ENCODE data around the gene NSUN7.

The NSUN7 gene

DNA sequence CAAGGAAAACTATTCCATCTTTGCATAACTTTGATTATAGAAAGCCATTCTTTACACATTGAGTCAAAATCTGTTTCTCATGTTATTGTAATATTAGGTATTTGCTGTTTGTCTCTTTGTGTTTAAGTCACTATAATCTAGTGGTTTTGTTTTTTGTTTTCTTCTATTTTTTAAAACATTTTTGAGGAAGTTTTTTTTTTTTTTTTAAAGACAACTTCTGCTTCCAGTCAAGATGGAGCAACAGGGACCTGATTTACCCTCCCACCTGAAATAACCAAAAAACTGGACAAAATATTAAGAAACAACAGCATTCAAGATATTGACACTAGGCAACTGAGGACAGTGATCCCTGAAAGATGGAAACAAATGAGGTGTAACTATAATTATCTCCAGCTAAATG lies 18.4 kb upstream of the NSUN7 start (continued):
- TF ChIP-seq GLIS1 (tag by site-specific recombination; IDR thresholded peaks at IDR 0.05) (no peak), ZFHX2 (tag by site-specific recombination; conservative IDR thresholded peaks at IDR 0.05) (no peak), ZNF544 (tag by site-specific recombination; IDR thresholded peaks at IDR 0.05) (no peak), KLF1 (tag by site-specific recombination; IDR thresholded peaks at IDR 0.05) (no peak), ZSCAN16 (tag by site-specific recombination; IDR thresholded peaks at IDR 0.05) (no peak)
- TF ChIP-seq, protein P1, sequence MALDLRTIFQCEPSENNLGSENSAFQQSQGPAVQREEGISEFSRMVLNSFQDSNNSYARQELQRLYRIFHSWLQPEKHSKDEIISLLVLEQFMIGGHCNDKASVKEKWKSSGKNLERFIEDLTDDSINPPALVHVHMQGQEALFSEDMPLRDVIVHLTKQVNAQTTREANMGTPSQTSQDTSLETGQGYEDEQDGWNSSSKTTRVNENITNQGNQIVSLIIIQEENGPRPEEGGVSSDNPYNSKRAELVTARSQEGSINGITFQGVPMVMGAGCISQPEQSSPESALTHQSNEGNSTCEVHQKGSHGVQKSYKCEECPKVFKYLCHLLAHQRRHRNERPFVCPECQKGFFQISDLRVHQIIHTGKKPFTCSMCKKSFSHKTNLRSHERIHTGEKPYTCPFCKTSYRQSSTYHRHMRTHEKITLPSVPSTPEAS (tag by site-specific recombination; IDR thresholded peaks at IDR 0.05): no peak
- TF ChIP-seq, protein P2, sequence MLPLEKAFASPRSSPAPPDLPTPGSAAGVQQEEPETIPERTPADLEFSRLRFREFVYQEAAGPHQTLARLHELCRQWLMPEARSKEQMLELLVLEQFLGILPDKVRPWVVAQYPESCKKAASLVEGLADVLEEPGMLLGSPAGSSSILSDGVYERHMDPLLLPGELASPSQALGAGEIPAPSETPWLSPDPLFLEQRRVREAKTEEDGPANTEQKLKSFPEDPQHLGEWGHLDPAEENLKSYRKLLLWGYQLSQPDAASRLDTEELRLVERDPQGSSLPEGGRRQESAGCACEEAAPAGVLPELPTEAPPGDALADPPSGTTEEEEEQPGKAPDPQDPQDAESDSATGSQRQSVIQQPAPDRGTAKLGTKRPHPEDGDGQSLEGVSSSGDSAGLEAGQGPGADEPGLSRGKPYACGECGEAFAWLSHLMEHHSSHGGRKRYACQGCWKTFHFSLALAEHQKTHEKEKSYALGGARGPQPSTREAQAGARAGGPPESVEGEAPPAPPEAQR (tag by site-specific recombination; IDR thresholded peaks at IDR 0.05): no peak

DNA sequence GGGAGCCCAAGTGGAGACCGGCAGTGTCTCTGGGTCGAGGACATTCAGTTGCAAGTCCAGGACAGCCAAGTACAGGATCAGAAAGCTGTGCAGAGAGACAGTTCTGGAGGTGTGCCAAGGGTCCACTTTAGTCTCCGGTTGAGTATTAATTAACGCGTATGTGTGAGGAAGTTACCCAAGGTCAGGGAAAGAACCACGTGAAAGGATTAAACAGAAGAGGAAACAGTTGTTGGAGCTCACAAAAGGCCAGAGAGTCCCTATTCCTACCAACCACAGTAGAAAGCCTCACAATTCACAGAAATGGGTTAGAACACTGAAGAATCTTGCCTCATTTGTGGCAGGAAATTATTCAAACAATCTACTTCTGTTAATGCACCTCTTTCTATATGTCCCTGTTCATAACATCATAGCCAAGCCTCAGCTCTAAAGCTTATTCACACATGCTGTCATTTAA lies 17.9 kb upstream of the NSUN7 start:
- H3K9me3 ChIP-seq (ENCODE audit: control insufficient read depth, insufficient read depth, low read depth, low read length): no peaks in the 10 kb centered on the region
- ChIA-PET CTCF (interaction anchor here (0.7 to 1.0 kb wide), 3 partner anchors 100 to 1905 kb away, joined by 3 to 5 read pairs (median 4); no protein-coding TSS in a partner anchor), POLR2A (no interaction called here)
- H3K4me1 ChIP-seq (ENCODE audit: control insufficient read depth, insufficient read depth, low read length): 0 out of 2 replicates have a peak, but pooled peaks cover 3% of the 10 kb centered on the region
- no peak overlapping the region for H3K27ac ChIP-seq (ENCODE audit: extremely low read depth, low read depth, low read length)
- no peak overlapping the region for H3K4me3 ChIP-seq (ENCODE audit: low read depth, low read length)
- TF ChIP-seq ZNF416 (tag by site-specific recombination; IDR thresholded peaks at IDR 0.05): no peak
- TF ChIP-seq ZNF530 (tag by site-specific recombination; IDR thresholded peaks at IDR 0.05; ENCODE audit: low read depth): no peak
- no peak for TF ChIP-seq ZNF560 (tag by site-specific recombination; IDR thresholded peaks at IDR 0.05; ENCODE audit: borderline replicate concordance)
- TF ChIP-seq, protein P3, sequence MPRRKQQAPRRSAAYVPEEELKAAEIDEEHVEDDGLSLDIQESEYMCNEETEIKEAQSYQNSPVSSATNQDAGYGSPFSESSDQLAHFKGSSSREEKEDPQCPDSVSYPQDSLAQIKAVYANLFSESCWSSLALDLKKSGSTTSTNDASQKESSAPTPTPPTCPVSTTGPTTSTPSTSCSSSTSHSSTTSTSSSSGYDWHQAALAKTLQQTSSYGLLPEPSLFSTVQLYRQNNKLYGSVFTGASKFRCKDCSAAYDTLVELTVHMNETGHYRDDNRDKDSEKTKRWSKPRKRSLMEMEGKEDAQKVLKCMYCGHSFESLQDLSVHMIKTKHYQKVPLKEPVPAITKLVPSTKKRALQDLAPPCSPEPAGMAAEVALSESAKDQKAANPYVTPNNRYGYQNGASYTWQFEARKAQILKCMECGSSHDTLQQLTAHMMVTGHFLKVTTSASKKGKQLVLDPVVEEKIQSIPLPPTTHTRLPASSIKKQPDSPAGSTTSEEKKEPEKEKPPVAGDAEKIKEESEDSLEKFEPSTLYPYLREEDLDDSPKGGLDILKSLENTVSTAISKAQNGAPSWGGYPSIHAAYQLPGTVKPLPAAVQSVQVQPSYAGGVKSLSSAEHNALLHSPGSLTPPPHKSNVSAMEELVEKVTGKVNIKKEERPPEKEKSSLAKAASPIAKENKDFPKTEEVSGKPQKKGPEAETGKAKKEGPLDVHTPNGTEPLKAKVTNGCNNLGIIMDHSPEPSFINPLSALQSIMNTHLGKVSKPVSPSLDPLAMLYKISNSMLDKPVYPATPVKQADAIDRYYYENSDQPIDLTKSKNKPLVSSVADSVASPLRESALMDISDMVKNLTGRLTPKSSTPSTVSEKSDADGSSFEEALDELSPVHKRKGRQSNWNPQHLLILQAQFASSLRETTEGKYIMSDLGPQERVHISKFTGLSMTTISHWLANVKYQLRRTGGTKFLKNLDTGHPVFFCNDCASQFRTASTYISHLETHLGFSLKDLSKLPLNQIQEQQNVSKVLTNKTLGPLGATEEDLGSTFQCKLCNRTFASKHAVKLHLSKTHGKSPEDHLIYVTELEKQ (tag by site-specific recombination; IDR thresholded peaks at IDR 0.05; ENCODE audit: borderline replicate concordance): no peak
- TF ChIP-seq, protein P4, sequence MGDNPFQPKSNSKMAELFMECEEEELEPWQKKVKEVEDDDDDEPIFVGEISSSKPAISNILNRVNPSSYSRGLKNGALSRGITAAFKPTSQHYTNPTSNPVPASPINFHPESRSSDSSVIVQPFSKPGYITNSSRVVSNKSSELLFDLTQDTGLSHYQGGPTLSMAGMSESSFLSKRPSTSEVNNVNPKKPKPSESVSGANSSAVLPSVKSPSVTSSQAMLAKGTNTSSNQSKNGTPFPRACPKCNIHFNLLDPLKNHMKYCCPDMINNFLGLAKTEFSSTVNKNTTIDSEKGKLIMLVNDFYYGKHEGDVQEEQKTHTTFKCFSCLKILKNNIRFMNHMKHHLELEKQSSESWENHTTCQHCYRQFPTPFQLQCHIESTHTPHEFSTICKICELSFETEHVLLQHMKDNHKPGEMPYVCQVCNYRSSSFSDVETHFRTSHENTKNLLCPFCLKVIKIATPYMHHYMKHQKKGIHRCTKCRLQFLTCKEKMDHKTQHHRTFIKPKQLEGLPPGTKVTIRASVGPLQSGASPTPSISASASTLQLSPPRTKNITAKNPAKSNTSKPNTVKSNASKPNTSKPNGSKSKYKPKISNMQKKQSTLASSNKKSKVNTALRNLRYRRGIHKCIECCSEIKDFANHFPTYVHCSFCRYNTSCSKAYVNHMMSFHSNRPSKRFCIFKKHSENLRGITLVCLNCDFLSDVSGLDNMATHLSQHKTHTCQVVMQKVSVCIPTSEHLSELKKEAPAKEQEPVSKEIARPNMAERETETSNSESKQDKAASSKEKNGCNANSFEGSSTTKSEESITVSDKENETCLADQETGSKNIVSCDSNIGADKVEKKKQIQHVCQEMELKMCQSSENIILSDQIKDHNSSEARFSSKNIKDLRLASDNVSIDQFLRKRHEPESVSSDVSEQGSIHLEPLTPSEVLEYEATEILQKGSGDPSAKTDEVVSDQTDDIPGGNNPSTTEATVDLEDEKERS (tag by site-specific recombination; IDR thresholded peaks at IDR 0.05): no peak
- TF ChIP-seq ZNF561 (tag by site-specific recombination; IDR thresholded peaks at IDR 0.05; ENCODE audit: borderline replicate concordance): no peak
- no peak for TF ChIP-seq IKZF3 (tag by site-specific recombination; IDR thresholded peaks at IDR 0.05)
- TF ChIP-seq ZNF311 (tag by site-specific recombination; IDR thresholded peaks at IDR 0.05; ENCODE audit: borderline replicate concordance): no peak
- no peak for TF ChIP-seq ZFP69B (tag by site-specific recombination; IDR thresholded peaks at IDR 0.05)
- TF ChIP-seq ZNF140 (tag by site-specific recombination; IDR thresholded peaks at IDR 0.05): no peak
- no peak for TF ChIP-seq GLIS1 (tag by site-specific recombination; IDR thresholded peaks at IDR 0.05)
- no peak for TF ChIP-seq ZFHX2 (tag by site-specific recombination; conservative IDR thresholded peaks at IDR 0.05)
- TF ChIP-seq ZNF629 (tag by site-specific recombination; IDR thresholded peaks at IDR 0.05): no peak
- no peak for TF ChIP-seq ZNF600 (tag by site-specific recombination; IDR thresholded peaks at IDR 0.05)
- TF ChIP-seq ZNF302 (tag by site-specific recombination; IDR thresholded peaks at IDR 0.05; ENCODE audit: low read depth): no peak
- TF ChIP-seq ZNF610 (tag by site-specific recombination; IDR thresholded peaks at IDR 0.05; ENCODE audit: borderline replicate concordance): no peak
- H3K36me3 ChIP-seq (ENCODE audit: control insufficient read depth in 2 of 2, insufficient read depth in 1 of 2, low read length in 2 of 2): no peaks in the 10 kb centered on the region
